WI38 (cell line): ENCODE results near the gene RRM2.
"Not testable (repeated sequence)": the region's sequence is repeated elsewhere in the genome, so short reads cannot be mapped to it uniquely, and the experiment has no call there.

Experiments used
- H3K4me3 ChIP-seq: 2 replicates; pipeline ENCODE4 v1.5.1; 2011; ENCODE audit warnings: low read depth, mild to moderate bottlenecking, control low read depth, low read length
- TF ChIP-seq, protein P1 (sequence below): IDR thresholded peaks from 2 replicates; pipeline ENCODE4 v1.5.1; 2012; ENCODE audit warnings: low read depth, mild to moderate bottlenecking, control low read depth, low read length

Gene RRM2

GRCh38 chr2:10103179-10103578, 19.4 kb upstream of the RRM2 start:
- H3K4me3 ChIP-seq, result no peak overlapping the region
- TF ChIP-seq, protein P1, sequence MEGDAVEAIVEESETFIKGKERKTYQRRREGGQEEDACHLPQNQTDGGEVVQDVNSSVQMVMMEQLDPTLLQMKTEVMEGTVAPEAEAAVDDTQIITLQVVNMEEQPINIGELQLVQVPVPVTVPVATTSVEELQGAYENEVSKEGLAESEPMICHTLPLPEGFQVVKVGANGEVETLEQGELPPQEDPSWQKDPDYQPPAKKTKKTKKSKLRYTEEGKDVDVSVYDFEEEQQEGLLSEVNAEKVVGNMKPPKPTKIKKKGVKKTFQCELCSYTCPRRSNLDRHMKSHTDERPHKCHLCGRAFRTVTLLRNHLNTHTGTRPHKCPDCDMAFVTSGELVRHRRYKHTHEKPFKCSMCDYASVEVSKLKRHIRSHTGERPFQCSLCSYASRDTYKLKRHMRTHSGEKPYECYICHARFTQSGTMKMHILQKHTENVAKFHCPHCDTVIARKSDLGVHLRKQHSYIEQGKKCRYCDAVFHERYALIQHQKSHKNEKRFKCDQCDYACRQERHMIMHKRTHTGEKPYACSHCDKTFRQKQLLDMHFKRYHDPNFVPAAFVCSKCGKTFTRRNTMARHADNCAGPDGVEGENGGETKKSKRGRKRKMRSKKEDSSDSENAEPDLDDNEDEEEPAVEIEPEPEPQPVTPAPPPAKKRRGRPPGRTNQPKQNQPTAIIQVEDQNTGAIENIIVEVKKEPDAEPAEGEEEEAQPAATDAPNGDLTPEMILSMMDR, result no peak

- not testable (repeated sequence) for H3K4me3 ChIP-seq
Measured at GRCh38 chr2:10104906-10105305, 17.6 kb upstream of the RRM2 start.

DNA sequence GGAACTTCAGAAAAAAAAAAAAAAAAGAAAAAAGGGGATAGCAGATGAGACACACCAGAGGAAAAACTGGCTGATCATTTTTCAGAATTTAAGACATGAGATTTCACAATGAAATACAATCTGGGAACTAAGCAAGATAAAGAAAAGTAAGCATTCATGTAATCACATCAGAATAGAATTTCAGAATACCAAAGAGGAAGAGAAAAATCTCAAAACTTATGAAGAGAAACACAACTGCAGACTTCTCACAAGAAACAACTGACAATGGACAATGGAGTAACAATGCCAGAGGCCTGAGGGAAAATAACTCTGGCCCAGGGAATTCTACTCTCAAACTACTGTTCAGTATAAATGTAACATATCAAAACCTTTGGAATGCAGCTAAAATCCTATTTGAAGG, 13.2 kb upstream of the RRM2 start:
- TF ChIP-seq, protein P1, result no peak
- no peak overlapping the region for H3K4me3 ChIP-seq

DNA sequence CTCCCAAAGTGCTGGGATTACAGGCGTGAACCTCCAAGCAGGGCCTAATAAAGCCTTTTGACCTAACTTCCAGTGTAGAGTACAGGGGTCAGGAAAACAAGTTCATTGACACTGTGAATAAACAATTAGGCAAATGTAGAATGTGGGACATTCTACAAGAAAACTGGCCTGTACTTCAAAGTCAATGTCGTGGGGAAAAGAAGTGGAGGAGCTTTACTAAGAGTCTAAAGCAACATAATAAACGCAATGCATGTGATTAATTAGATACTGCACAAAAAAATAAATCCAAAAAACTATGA, 3.6 kb upstream of the RRM2 start:
- no peak overlapping the region for H3K4me3 ChIP-seq
- TF ChIP-seq, protein P1, result no peak

DNA sequence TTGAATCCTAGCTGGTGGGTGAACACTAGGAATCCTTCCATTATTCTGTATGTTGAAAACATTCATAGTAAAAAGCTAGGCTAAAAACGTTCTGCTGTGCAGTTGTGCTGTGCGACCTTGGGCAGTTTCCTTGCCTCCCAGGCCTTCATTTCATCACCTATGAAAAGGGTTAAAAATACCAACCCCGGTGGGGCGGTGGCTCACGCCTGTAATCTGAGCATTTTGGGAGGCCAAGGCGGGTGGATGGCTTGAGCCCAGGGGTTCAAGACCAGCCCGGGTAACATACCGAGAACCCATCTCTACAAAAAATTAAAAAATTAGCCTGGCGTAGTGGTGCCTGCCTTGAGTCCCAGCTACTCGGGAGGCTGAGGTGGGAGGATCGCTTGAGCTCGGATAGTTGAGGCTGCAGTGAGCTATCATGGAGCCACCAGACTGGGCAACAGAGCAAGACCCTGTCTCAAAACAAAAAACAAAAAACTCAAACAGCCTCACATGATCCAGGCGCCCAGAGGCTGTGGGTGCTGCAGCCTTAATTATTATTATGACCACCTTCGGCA, 2.9 kb upstream of the RRM2 start:
- H3K4me3 ChIP-seq, result peak overlapping the region; percentile 82
- TF ChIP-seq, protein P1, result no peak

- H3K4me3 ChIP-seq, result peak overlapping the region; percentile 82
- TF ChIP-seq, protein P1, result no peak
Measured at GRCh38 chr2:10120158-10120876, 2.2 kb upstream of the RRM2 start.

DNA sequence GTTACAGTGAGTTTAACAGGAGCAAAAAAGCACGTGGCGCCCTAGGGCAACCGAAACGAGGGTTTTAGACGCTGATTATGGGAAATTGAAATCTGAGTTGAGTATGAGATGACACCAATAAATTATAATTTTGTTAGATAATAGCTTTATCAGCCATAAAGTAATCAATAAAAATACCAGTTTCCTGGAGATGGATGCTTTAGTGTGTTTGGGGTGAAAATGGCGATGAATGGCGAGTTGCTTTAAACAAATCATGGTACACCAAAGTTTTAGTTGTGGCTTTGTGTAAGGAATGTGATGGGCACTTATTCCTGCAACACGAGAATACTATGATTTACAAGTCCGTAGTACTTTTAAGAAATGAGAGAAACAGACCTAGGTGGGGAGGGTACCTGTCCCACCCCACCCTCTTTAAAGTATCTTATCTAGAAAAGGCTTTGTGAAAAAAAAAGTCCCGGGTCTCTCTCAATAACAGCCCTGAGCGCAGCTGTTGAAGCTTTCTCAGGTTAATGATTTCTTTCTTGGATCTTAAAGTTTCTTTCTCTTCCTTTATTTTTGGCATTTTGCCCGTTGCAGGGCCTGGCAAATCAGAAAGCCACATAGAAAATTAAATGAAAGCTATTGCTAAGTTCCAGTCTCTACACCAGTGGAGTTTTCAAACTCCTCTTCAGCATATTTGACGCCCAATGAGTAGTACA, 1.5 kb upstream of the RRM2 start:
- H3K4me3 ChIP-seq, result peak overlapping the region; percentile 82

More for the DNA sequence above, 1.5 kb upstream of the RRM2 start:
- TF ChIP-seq, protein P1, result no peak
